ENCODE results near the gene HEBP2. TPM values are rescaled to one million over a fixed set of nuclear protein-coding genes. Genes with fewer than 3 reads are reported as not detected.

HEBP2 gene
- total and polyA plus RNA-seq, 2 of the 4 experiments (the other 2 are of a cell fraction) = 3.9 to 6.1 TPM

- DNase-seq (no peak), ATAC-seq (ENCODE audit: low read depth) (no peak)
- Histone ChIP-seq H4K5ac (ENCODE audit: low read depth, low read length) (no peak overlapping the region), H3K9me3 (ENCODE audit: control insufficient read depth, insufficient read depth, low read length) (no peaks in the 10 kb centered on the region), H3K36me3 (ENCODE audit: control insufficient read depth, insufficient read depth, low read length) (peaks cover 7% of the 10 kb centered on the region; the same call in 1 of the 2 replicates), H2BK5ac (ENCODE audit: low read depth, low read length, poor library complexity, severe bottlenecking) (no peak overlapping the region), H2AK9ac (replicated peaks; ENCODE audit: low read depth, low read length, poor library complexity) (no peak overlapping the region), H3K27ac (ENCODE audit: insufficient read depth, low read length) (no peak overlapping the region), H3K27me3 (ENCODE audit: control insufficient read depth, insufficient read depth, low read length) (no peaks in the 10 kb centered on the region), H3K14ac (replicated peaks; ENCODE audit: low read depth, low read length) (no peak overlapping the region), H3K23ac (ENCODE audit: low read depth, low read length) (no peak overlapping the region), H4K20me1 (ENCODE audit: insufficient read depth, low read length) (no peaks in the 10 kb centered on the region), H2AK5ac (ENCODE audit: low read depth, low read length) (no peak overlapping the region), H2BK120ac (ENCODE audit: low read depth, low read length) (no peak overlapping the region), H4K91ac (ENCODE audit: insufficient read depth, low read depth, low read length) (no peak overlapping the region), H3K4ac (ENCODE audit: low read depth, low read length) (no peak overlapping the region), H2BK15ac (ENCODE audit: low read depth, low read length) (no peak overlapping the region), H3K79me1 (ENCODE audit: low read depth in 1 of 2, low read length in 2 of 2) (no peaks in the 10 kb centered on the region), H3K4me1 (ENCODE audit: control insufficient read depth, insufficient read depth, low read length) (no peaks in the 10 kb centered on the region), H3K4me3 (ENCODE audit: insufficient read depth, low read depth, low read length) (no peak overlapping the region), H3K18ac (ENCODE audit: low read depth, low read length) (no peak overlapping the region), H4K8ac (ENCODE audit: low read depth in 2 of 2, low read length in 2 of 2) (no peak overlapping the region), H2AFZ (replicated peaks; ENCODE audit: low read length, poor library complexity) (no peak overlapping the region), H3K9me1 (ENCODE audit: insufficient read depth, low read length) (no peaks in the 10 kb centered on the region), H3K4me2 (ENCODE audit: low read depth, low read length) (no peak overlapping the region), H3K9ac (ENCODE audit: low read depth, low read length) (no peak overlapping the region), H2BK20ac (ENCODE audit: low read depth, low read length) (no peak overlapping the region), H3K56ac (ENCODE audit: extremely low read depth, insufficient read depth, low read length) (no peak overlapping the region)
- TF ChIP-seq CEBPB (IDR thresholded peaks at IDR 0.05; ENCODE audit: low read depth, low read length) (0 out of 2 replicates have a peak, but pooled peaks have one; percentile 12), CHD1 (IDR thresholded peaks at IDR 0.05; ENCODE audit: low read depth, low read length) (no peak)
- ChIA-PET POLR2A (ENCODE audit: unreplicated experiment) (no interaction called here), CTCF (no interaction called here)
- in situ Hi-C loops (cut with MboI; ENCODE audit: low sequenced_read_pairs) (no loop called here), intact Hi-C loops (cut with micrococcal nuclease) (no loop called here), dilution Hi-C loops (cut with HindIII; ENCODE audit: low sequenced_read_pairs, unreplicated experiment) (no loop called here)
- WGBS, 2 experiments (ENCODE audit: extremely low coverage in 2 of 2, insufficient read length in 1 of 2) = no CpG with 5 or more reads among the region's 2 CpGs
- no TSS peak for BruUV-seq (replicated peaks)
These were observed 38.6 kb downstream of the HEBP2 start for GRCh38 chr6:138442663-138443062.
